GM21825 (cell line): ENCODE results near the gene CFAP46.

Source experiments
- ATAC-seq: cut with Tn5 transposase; IDR thresholded peaks from one replicate; pipeline ENCODE4 v1.9.1; 2021; ENCODE audit warnings: mild to moderate bottlenecking, moderate library complexity; ENCODE audit not compliant: unreplicated experiment

CFAP46 gene

DNA sequence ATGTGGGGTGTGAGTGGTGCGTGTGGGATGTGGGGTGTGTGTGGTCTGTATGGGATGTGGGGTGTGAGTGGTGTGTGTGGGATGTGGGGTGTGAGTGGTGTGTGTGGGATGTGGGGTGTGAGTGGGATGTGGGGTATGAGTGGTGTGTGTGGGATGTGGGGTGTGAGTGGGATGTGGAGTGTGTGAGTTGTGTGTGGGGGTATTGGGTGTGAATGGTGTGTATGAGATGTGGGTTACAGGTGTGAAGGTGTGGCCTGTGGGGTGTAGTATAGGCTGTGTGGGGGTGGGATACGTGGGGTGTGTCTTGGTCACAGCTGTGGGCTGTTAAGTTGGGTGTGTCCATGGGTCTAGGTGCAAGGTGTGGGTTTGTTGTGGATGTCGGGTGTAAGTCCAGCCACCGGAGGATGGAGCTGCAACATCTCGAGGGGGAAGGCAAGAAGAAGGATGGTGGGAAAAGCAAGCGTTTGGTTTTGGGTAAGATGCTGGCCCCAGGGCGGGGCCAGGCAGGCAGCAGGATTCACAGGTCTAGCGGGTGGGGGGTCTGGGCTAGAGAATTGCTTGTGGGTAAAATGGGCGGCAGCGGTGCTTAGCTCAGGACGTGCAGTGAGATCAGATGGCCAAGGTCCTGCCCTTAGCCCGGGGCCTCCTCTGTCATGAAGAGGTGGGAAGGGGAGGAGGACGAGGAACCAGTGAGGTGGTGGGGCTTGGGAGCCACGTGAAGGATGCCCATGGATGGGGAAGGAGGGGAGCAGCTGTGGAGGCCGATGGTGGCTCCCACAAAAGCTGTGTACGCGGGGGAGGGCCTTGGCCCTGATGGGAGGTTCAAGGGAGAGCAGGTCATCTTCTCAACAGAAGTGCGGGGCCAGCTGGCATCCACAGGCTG, 60.1 kb downstream of the CFAP46 start:
- no peak for ATAC-seq

GRCh38 chr10:132881186-132881920, 61.0 kb downstream of the CFAP46 start:
- ATAC-seq = no peak

- ATAC-seq = no peak
These were observed 62.0 kb downstream of the CFAP46 start for GRCh38 chr10:132880128-132880981.

GRCh38 chr10:132879408-132880127, 62.8 kb downstream of the CFAP46 start:
- ATAC-seq = no peak

GRCh38 chr10:132878730-132879407, 63.5 kb downstream of the CFAP46 start:
- ATAC-seq = no peak

- no peak for ATAC-seq
These were observed 64.2 kb downstream of the CFAP46 start for GRCh38 chr10:132878091-132878729.

GRCh38 chr10:132877473-132877872, 64.9 kb downstream of the CFAP46 start:
- ATAC-seq = no peak

GRCh38 chr10:132876993-132877431, 65.4 kb downstream of the CFAP46 start:
- ATAC-seq = no peak

GRCh38 chr10:132876131-132876860, 66.1 kb downstream of the CFAP46 start:
- ATAC-seq = no peak

GRCh38 chr10:132875435-132875834, 66.9 kb downstream of the CFAP46 start:
- ATAC-seq = no peak

- ATAC-seq = no peak
These were observed 69.0 kb downstream of the CFAP46 start for GRCh38 chr10:132873395-132873794.

- ATAC-seq = no peak
These were observed 69.7 kb downstream of the CFAP46 start for GRCh38 chr10:132872658-132873057.

- ATAC-seq = no peak
These were observed 71.9 kb downstream of the CFAP46 start for GRCh38 chr10:132870426-132870825.

GRCh38 chr10:132869621-132870020, 72.7 kb downstream of the CFAP46 start:
- ATAC-seq = no peak

DNA sequence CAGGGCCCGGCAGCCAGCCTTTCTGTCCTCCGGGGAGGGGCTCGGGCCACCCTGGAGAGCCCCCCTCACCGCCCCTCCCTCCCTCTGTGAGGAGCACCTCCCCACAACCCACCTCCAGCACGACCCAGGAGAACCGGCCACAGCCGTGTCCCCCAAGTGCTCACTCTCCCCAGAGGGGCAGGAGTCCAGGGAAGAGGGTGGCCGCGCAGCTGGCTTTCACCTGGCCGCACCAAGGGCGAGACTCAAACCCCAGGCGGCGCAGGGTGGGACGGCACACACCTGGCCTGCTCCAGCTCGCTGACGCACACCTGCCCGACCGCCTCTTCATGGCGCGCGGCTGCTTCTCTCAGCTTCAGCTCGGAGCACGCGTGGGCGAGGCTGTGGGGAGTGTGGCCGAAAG, 73.4 kb downstream of the CFAP46 start:
- ATAC-seq = no peak

DNA sequence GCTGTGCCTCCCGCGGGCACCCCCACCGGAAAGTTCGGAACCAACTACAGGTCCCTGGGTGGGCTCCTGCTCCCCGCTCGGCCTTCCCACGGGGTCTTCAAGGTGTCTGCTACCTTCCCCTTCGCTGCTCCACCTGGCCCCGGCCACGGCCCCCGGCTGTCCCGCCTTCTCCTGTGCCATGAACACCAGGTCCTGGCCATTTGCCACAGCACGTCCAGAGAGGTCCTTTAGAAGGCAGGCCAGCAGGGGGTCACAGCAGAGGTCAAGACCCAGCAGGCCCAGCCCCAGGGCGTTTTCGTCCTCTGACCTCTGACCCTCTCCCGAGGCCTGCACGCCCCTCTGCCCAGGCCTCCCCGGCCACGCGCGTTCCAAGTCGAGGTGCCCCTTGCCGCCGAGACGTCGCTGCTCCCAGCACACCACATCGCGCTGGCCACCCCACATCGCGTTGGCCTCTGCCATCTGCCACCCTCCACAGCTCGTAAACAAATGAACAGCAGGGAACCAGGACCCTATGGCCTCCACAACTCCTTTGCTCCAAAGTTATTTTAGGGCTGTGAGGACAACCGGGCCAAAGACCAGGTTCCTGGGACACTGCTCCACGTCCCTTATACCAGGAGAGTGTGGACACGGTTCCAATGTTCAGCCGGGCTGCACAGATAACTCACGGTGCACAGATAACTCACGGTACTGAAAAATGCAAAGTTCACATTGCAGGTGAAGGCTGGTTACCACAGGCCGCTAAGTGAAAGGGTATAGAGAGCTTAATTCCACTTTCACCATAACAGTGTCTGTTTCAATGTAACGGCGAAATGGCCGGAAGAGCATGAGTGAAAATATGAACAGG, 74.3 kb downstream of the CFAP46 start:
- no peak for ATAC-seq

DNA sequence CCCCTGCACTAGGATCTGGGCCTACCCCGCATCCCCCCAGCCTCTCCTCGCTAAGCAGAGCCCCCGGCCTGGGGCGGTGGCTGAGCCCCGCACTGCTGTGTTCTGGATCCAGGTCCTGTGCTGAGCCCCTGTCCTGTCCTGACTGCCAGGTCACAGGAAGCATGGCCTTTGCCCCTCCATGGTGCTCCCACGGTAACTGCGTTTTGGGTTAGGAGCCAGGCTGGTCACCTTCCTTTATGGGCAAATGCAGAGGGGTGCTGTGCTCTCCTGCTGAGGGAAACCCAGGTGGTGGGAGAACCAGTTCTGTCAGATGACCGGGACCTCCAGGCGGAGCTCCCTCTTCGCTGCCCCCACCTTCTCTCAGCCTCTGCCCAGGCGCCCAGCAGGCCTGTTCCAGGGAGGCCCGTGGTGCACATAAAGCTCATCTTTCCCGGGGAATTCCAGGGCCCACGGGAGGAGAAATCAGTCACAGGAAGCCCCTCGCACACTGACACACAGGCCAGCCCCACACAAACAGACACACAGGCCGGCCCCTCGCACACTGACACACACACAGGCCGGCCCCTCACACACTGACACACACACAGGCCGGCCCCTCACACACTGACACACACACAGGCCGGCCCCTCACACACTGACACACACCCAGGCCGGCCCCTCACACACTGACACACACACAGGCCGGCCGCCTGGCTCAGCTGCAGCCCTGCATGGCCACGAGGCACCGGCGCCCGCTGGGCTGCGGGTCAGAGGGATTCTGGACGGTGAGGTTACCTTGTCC, 75.6 kb downstream of the CFAP46 start:
- no peak for ATAC-seq
